Left lung (tissue), 10 donors: Measurements from ENCODE around the gene CYTH4. TPM values are rescaled to one million over a fixed set of nuclear protein-coding genes. Genes with fewer than 3 reads are reported as not detected.

Experiments used
- ATAC-seq: fragments of 200-7000 bp; cut with Tn5 transposase; one replicate; pipeline ENCODE4 v1.9.1; 2020; ENCODE audit warnings: moderate library complexity
- DNase-seq, 4 donors: peaks; one replicate each; pipeline ENCODE4 v3.0.0-alpha.2; 2013 to 2020
- H3K27ac ChIP-seq, 2 donors: fragments of 200-600 bp; sonication (generic) in 1 of 2; one replicate each; pipeline versions ENCODE4 v1.5.0 to v1.8.0; 2020 to 2021
- H3K27me3 ChIP-seq, 2 donors: fragments of 200-600 bp; sonication (generic) in 1 of 2; one replicate each; pipeline versions ENCODE4 v1.5.0 to v1.8.0; 2020 to 2021
- H3K36me3 ChIP-seq, 2 donors: fragments of 200-600 bp; sonication (generic) in 1 of 2; one replicate each; pipeline versions ENCODE4 v1.5.0 to v1.8.0; 2020 to 2021
- H3K4me1 ChIP-seq, 2 donors: fragments of 200-600 bp; one replicate each; pipeline ENCODE4 v1.8.0; 2021
- H3K4me3 ChIP-seq, 2 donors: fragments of 200-600 bp; sonication (generic) in 1 of 2; one replicate each; pipeline versions ENCODE4 v1.5.0 to v1.8.0; 2020 to 2021; ENCODE audit warnings: mild to moderate bottlenecking in 1 of 2
- H3K9me3 ChIP-seq, 2 donors: fragments of 200-600 bp; sonication (generic) in 1 of 2; one replicate each; pipeline versions ENCODE4 v1.5.0 to v1.8.0; 2020 to 2021
- CTCF ChIP-seq, 2 donors: fragments of 200-600 bp; sonication (generic) in 1 of 2; IDR thresholded peaks; one replicate each; pipeline versions ENCODE4 v1.5.0 to v1.8.0; 2021; ENCODE audit warnings: antibody characterized with exemption in 2 of 2
- intact Hi-C, 2 donors: fragments of 100-400 bp; cut with DNase I; formaldehyde crosslinking; loops; one replicate each; pipeline versions ENCODE4 v1.11.2 to v1.14.2; 2022
- polyA plus RNA-seq, 6 donors: library from polyadenylated mRNA; unstranded; fragments of 120-200 nt; gene quantifications; one replicate each; pipeline ENCODE4 v1.2.1, GENCODE V29; 2013; ENCODE audit not compliant: insufficient read length in 6 of 6
- total RNA-seq, 2 donors: library from RNA; stranded (reverse); fragmentation: NEBNext Ultra II Directional; extraction: Animal tissue kit (Norgen Biotek cat#: 25700); gene quantifications; one replicate each; pipeline ENCODE4 v1.2.1, GENCODE V29; 2021
- donor health status: DM: no; HTN: yes; CAD: no.
- donor health status: DM: no; HTN: no; CAD: no.

The CYTH4 gene
- total and polyA plus RNA-seq, 8 donors: 4.7 to 63.4 (median 6.1) TPM

GRCh38 chr22:37283393-37283937 lies 1.2 kb downstream of the CYTH4 start:
- H3K36me3 ChIP-seq: peaks cover 0 to 21% of the 10 kb centered on the region in 2 donors
- peaks cover 0 to 23% of the 10 kb centered on the region in 2 donors for H3K27me3 ChIP-seq
- peak overlapping the region; percentile 14 to 62 for H3K4me3 ChIP-seq
- DNase-seq (peak in 2 of 4 donors; percentile 60 to 79), ATAC-seq (peak; percentile 24)
- intact Hi-C loops: no loop called here
- no peak for TF ChIP-seq CTCF (IDR thresholded peaks at IDR 0.05)
- peaks cover 0 to 72% of the 10 kb centered on the region in 2 donors for H3K4me1 ChIP-seq
- peak overlapping the region; percentile 33 to 96 for H3K27ac ChIP-seq
- H3K9me3 ChIP-seq: no peaks in the 10 kb centered on the region

GRCh38 chr22:37284126-37284804 lies 2.0 kb downstream of the CYTH4 start:
- Histone ChIP-seq H3K4me3 (peak overlapping the region; percentile 10 to 62), H3K36me3 (peaks cover 0 to 29% of the 10 kb centered on the region in 2 donors), H3K4me1 (peaks cover 0 to 74% of the 10 kb centered on the region in 2 donors), H3K27ac (peak overlapping the region; percentile 33 to 96), H3K27me3 (peaks cover 0 to 23% of the 10 kb centered on the region in 2 donors), H3K9me3 (no peaks in the 10 kb centered on the region)
- ATAC-seq: peak; percentile 31
- TF ChIP-seq CTCF (IDR thresholded peaks at IDR 0.05): no peak
- intact Hi-C loops: no loop called here
- peak in 1 of 4 donors; percentile 57 for DNase-seq

GRCh38 chr22:37284805-37285355 lies 2.6 kb downstream of the CYTH4 start:
- intact Hi-C loops: no loop called here
- Histone ChIP-seq H3K4me1 (peaks cover 0 to 74% of the 10 kb centered on the region in 2 donors), H3K9me3 (no peaks in the 10 kb centered on the region), H3K4me3 (peak overlapping the region in 1 of 2 donors; percentile 62), H3K36me3 (peaks cover 0 to 36% of the 10 kb centered on the region in 2 donors), H3K27me3 (peaks cover 0 to 23% of the 10 kb centered on the region in 2 donors), H3K27ac (peak overlapping the region; percentile 33 to 96)
- ATAC-seq (peak; percentile 77), DNase-seq (peak in 2 of 4 donors; percentile 87 to 90)
- TF ChIP-seq CTCF (IDR thresholded peaks at IDR 0.05): no peak

GRCh38 chr22:37285937-37286336 lies 3.6 kb downstream of the CYTH4 start:
- Histone ChIP-seq H3K9me3 (no peaks in the 10 kb centered on the region), H3K36me3 (peaks cover 0 to 46% of the 10 kb centered on the region in 2 donors), H3K27me3 (peaks cover 0 to 23% of the 10 kb centered on the region in 2 donors), H3K4me1 (peaks cover 0 to 76% of the 10 kb centered on the region in 2 donors), H3K4me3 (peak overlapping the region in 1 of 2 donors; percentile 62), H3K27ac (peak overlapping the region in 1 of 2 donors; percentile 96)
- DNase-seq (no peak), ATAC-seq (no peak)
- TF ChIP-seq CTCF (IDR thresholded peaks at IDR 0.05): no peak
- intact Hi-C loops: no loop called here

GRCh38 chr22:37287550-37287951 lies 5.2 kb downstream of the CYTH4 start:
- Histone ChIP-seq H3K4me1 (peaks cover 0 to 76% of the 10 kb centered on the region in 2 donors), H3K4me3 (no peak overlapping the region), H3K9me3 (no peaks in the 10 kb centered on the region), H3K36me3 (peaks cover 0 to 62% of the 10 kb centered on the region in 2 donors), H3K27ac (no peak overlapping the region), H3K27me3 (peaks cover 0 to 12% of the 10 kb centered on the region in 2 donors)
- intact Hi-C loops: no loop called here
- DNase-seq (no peak), ATAC-seq (no peak)
- no peak for TF ChIP-seq CTCF (IDR thresholded peaks at IDR 0.05)
